IPS DF 19.7 (cell line): ENCODE results near the gene RUFY1.
"Not testable (repeated sequence)": the region's sequence is repeated elsewhere in the genome, so short reads cannot be mapped to it uniquely, and the experiment has no call there.

ENCODE experiments used
- DNase-seq: peaks from one replicate; pipeline ENCODE4 v3.0.0-alpha.2; 2013; ENCODE audit warnings: low read depth, low spot score

The RUFY1 gene

DNA sequence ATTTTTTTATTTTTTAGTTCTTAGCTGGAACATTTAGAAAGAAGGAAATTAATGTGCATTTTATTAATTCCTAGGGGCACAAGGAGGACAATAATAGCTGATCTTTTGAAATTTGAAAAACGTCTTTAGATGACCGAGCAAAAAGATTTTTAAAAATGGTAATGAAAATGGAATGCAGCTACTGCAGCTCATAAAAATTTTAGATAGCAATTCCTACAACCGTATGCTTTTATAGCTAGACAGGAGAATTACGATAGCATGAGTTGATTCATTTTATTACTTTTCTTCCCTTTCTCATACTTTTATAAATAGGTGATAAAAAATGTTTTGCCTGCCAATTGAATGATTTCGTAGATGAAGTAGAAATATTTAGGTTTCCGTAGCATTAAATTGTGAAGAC lies 13.7 kb upstream of the RUFY1 start:
- DNase-seq, result no peak

DNA sequence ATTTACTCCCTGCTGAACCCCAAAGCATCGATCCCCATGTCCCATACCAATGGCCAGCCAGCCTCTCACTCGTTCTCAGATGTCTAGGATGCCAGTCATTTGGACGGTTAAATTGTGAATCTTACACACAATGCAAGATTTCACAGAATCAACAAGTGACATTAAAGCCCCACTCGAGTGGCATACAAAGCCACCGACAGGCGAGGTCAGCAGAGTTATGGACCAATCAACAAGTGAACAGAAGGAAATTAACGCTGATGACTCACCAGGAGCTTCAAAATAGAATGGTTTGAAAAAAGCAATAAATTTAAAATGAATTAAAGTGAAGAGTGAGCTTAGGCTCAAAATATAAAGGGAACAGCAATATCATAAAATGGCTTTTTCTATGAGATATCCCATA lies 8.2 kb upstream of the RUFY1 start:
- DNase-seq, result no peak

DNA sequence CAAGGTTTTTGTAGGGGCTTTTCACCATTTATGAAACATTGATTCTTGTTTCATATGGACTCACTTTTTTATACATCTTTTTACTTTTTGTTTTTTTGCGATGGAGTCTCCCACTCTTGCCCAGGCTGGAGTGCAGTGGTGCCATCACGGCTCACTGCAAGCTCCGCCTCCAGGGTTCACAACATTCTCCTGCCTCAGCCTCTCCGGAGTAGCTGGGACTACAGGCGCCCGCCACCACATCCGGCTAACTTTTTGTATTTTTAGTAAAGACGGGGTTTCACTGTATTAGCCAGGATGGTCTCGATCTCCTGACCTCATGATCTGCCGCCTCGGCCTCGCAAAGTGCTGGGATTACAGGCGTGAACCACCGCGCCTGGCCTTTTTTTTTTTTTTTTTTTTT lies 7.1 kb upstream of the RUFY1 start:
- DNase-seq, result not testable (repeated sequence)

DNA sequence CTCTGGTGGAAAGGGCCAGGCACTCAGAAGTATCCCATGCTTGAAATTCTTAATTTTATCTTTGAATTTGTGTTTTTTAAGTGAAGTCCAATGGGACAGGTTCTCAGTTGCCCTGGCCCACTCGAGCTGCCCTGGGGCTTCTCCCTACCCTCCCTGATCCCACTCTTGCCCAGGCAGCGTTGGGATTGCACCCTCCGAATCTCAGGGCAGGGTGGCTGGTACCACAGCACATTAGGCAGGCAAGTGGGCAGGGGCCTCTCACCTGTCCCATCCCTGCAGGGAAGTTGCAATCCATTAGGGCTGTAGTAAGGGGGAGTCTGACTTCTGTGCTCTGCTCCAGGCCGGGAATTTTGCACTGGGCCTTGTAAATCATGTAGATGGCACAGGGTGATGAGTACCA lies 2.7 kb downstream of the RUFY1 start:
- DNase-seq, result no peak

DNA sequence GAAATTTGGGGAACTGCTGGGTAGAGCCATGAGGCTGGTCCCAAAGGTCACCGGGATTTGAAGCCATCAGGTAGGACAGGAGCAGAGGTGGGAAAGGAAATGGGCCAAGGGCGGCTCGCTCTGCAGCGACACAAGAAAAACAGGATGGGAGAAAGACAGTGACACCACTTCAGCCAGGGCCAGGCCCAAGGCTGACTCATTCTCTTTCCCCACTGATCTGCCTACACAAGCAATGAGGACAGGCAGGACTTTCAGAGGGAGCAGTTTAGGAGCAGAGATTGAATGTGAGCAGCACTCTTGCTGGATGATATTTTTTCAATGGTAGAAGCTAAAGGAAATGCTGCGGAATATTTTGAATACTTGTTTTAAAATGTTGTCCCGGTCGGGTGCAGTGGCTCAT lies 3.5 kb downstream of the RUFY1 start:
- DNase-seq, result no peak

DNA sequence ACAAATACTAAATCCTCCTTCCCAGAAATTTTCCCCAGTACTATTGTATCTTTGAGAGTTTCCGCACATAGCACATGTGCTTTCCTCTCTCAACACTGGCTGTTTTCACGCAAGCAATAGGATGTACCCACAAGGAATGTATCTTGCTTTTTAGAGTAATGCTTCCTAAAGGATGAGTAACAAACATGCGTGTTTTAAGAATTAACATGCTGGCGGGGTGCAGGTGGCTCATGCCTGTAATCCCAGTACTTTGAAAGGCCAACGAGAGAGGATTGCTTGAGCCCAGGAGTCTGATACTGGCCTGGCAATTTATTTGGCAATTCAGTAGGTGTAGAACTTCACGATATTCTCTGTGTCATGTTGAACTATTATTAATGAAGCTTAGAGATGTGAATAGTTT lies 4.6 kb downstream of the RUFY1 start:
- DNase-seq, result no peak

DNA sequence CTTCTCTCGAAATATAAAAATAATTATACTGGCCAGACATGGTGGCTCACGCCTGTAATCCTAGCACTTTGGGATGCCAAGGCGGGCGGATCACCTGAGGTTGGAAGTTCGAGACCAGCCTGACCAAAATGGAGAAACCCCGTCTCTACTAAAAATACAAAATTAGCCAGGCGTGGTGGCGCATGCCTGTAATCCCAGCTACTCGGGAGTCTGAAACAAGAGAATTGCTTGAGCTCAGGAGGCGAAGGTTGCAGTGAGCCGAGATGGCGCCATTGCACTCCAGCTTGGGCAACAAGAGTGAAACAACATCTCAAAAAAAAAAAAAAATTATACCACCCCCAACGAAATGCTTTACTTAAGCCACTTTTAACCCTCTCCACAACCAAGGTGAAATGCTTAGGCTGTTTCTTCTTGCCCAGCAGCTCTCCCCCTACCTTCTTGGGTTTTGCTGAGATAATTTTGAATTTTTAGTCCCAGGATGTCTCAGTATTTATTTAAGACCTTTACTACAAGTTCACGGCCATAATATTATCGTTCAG lies 8.0 kb downstream of the RUFY1 start:
- not testable (repeated sequence) for DNase-seq

DNA sequence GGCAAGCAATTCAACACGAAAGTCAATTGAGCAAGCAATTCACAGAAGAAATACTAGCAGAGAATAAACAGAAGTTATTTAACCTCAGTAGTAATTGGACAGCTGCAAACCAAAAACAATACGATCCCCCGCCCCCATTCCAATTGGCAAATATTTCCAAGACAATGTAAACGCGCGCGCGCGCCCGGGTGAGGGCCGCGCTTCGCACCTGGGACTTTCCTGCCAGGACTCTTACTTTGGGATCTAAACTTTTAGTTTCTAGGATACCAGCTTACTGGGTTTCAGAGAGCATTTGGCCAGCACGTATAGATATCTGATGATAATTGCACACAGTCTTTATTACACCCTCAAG lies 8.6 kb downstream of the RUFY1 start:
- DNase-seq, result no peak

DNA sequence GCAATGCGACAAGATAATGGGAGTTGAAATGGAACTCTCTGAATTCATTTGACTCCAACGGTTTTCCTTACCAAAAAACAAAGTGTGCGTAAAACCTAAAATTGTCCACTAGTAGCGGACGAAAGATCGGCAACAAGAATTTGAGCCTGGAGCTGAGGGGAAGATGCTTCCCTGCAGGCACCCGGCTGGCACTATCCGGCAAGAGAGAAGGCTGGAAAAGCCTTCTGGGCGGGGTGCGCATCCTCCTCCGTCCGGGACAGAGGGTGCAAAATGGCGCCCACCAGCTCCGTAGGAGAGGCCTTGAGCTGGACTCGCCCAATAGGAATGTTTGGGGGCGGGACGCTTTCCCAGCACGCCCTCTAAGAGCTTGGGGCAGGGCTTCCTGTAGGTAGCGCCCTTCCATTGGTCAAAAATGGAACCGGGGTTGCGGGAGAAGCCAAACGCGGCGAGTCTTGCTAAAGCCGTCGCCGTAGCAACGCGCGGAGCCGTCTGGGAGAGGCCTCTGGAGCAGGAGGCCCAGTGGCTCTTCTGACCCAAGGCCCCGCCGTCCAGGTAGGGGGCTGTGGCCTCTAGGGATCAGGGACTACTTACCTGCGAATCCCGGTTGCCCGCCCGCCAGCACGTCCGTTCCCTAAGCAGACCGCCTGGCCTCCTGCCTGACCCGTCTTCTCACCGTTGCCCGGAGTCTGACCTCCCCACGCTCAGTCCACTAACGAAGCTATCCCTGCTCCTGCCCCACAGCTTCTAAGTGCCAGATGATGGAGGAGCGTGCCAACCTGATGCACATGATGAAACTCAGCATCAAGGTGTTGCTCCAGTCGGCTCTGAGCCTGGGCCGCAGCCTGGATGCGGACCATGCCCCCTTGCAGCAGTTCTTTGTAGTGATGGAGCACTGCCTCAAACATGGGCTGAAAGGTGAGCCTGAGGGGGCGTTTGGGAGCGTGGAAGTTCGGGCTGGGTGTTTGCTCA lies 9.2 kb downstream of the RUFY1 start:
- peak; percentile 98 for DNase-seq

DNA sequence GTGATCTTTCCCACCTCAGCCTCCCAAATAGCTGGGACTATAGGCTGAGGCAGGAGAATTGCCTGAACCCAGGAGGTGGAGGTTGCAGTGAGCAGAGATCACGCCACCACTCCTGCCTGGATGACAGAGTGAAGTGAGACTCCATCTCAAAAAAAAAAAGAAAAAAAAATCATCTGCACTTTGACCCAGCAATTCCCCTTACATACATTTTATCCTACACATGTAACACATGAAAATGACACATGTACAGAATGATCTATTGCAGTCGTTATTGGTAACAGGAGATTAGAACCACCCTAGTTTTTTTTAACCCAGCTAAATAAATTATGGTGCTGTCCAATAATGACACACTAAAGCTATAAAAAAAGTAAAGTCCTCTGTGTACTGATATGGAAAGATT lies 14.2 kb downstream of the RUFY1 start:
- no peak for DNase-seq

DNA sequence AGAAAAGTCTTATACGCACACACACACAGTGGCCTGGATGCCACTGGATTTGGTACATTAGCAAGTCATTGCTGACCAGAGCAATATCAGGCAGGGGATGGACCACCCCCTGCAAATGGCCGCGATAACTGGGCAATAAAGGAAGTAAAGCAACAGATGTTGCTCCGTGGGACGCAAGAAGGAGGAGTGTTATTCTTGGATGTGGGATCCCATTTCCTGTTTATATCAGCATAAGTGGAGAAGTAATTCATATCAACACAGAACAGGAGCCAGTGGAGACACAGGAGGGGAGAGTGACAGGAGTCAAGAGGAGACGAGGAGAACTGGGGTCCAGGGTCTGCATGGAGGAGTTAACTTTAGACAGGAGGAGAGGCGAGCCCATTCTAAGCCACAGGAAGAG lies 18.4 kb downstream of the RUFY1 start:
- no peak for DNase-seq

DNA sequence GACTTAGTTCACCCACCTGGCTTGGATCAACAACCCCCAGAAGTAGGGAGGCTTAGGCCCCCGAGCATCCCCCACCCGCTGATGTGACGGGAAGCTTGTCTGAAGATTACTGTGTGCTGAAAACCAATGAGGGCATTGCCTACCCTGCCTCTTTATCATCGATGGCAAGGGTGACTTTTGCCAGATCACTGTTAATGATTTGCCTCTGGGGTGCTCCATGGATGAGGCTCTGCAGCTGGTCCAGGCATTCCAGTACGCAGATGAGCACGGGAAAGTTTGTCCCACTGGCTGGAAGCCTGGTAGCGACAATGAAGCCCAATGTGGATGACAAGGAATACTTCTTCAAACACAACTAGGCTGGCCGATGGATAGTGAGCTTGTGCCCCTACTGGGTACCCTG lies 22.0 kb downstream of the RUFY1 start:
- DNase-seq, result no peak

DNA sequence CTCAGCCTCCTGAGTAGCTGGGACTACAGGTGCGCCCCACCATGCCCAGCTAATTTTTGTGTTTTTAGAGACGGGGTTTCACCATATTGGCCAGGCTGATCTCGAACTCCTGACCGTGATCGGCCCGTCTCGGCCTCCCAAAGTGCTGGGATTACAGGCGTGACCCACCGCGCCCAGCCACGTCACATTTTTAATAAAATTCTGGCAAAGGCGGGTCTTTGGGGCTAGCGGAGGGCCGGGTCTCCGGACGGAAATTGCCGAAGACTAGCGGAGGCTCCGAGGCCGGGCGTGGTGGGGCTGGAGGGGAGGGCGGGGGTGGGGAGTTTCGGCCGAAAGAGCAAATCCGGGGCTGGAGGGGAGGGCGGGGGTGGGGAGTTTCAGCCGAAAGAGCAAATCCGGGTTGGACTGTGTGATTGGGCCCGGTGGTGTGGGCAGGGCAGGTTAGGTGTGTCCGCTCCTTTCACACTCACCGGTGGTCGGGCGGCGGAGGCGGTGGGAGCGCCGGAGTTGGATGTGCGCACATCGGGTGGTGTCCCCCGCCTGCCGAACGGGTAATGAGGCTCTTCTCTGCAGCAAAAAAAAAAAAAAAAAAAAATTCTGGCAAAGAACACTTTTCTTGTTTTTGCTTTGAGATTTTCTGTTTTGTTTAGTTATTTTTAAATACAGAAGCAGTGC lies 27.1 kb downstream of the RUFY1 start:
- DNase-seq, result no peak

DNA sequence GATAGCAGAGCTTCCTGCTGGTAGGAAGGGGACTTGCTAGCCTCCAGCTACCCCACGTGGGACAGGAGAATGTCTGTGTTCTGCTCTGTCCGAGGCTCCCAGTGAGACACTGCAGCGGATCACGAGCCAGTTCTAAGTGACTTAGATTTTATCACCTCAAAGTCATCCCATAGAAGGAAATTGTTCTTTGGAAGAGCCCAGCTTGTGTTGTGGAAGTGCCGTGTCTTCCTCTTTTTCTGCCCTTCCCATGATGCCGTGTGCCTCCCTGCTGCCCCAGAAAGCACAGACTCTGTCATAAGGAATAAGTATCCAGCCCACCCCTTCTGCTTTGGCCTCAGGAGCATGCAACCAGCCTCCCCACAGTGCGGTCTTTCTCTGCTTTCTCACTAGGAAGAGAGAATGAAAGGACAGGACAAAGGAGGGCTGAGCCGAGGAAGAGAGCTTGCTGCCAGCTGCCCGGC lies 35.6 kb downstream of the RUFY1 start:
- no peak for DNase-seq

DNA sequence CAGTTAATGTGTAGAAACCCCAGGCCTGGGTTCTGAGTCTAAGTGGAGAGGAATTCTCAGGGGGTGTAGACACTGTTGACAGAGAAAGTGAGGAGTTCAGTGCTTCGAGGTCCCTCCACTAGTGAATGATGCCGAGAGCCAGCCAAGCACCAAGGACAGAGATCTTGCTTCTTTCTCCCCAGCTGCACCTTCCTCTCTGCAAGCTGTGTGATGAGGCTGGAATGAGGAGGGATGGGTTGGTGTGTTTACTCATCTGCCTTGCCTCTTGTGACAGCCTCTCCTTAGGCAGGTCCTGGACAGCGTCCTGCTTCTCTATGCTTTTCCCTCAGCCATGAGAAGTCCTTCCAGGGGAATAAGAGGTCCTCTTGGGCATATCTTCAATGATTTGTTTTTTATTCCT lies 37.8 kb downstream of the RUFY1 start:
- no peak for DNase-seq

DNA sequence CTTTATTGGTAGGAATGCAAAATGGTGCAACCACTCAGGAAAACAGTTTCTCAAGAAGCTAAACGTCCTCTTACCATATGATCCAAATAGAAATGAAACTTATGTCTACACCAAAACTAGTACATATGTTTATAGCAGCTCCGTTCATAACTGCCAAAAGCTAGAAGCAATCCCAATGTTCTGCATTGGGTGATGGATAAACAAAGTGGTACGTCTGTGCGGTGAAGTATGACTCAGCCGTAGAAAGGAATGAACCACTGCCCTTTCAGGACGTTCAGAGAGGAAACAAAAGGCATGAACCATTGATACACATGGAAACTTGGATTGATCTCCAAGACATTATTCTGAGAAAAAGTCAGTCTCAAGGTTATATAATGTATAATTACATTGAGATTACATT lies 45.6 kb downstream of the RUFY1 start:
- no peak for DNase-seq

DNA sequence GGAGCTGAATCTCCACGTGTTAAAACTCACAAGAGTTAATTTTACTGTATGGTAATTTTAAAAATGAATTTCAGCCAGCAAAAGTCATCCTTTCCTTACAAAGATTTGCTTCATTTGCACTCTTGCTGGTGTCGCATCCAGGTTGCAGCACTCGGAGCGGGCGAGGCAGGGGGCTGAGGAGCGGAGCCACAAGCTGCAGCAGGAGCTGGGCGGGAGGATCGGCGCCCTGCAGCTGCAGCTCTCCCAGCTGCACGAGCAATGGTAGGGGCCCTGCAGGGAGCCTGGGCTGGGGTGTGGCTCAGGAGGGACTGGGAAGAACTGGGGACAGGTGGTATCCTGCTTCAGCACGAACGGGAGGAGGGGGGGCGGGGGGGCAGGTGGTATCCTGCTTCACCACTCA lies 46.1 kb downstream of the RUFY1 start:
- DNase-seq, result no peak

DNA sequence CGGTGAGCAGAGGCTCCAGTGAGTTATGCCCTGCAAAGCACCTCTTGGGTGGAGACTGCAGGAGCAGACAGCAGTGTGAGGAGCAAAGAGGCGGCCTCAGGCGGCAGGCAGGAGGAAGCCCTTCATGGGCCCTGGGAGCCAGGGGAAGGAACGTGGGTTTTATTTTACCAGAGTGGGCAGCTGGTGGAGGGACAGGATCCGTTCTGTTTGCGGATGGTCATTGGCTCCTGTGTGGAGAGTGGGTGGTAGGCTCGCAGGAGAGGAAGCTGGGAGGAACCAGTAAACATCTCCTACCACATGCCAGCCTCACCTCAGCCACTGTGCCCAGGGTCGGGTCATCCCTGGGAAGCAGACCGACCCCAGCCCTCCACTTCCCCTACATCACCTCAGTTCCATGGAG lies 48.7 kb downstream of the RUFY1 start:
- DNase-seq, result no peak

DNA sequence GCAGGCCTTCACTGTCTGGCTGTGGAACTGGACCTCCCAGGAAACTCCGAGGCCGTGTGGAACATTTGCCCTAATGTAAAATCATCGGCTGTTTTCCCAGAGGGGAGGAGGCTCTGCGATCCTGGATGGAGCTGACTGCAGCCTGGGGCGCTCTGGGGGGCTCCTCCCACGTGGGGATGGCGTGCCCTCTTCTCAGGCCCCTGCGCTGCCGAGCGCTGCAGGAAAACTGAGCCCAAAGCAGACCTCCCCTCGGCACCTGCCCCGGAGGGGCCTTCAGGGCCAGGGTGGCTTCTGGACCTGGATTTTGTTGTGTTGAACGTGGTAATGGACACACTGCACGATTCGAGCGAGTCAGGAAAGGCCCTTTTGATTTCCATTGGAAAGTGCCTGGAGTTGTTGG lies 49.2 kb downstream of the RUFY1 start:
- no peak for DNase-seq

DNA sequence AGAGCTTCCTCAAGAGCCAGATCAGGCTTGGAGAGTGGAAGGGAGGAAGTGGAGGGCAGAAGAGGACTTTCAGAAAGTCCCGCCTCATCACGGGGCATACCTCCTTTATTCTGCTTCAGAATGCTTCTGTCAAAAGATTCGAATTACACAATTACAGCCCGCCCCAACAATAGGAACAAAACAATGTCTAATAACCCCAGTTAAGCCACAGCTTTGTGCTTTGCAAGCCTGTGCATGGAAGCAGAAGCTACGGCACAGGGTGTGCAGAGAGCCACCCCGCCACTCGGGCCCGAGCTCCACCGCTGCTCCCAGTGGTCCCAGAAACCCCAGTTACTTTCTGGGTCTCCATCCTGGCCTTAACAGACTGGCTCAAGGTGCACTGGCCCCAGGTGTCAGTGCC lies 49.6 kb downstream of the RUFY1 start:
- DNase-seq, result no peak

DNA sequence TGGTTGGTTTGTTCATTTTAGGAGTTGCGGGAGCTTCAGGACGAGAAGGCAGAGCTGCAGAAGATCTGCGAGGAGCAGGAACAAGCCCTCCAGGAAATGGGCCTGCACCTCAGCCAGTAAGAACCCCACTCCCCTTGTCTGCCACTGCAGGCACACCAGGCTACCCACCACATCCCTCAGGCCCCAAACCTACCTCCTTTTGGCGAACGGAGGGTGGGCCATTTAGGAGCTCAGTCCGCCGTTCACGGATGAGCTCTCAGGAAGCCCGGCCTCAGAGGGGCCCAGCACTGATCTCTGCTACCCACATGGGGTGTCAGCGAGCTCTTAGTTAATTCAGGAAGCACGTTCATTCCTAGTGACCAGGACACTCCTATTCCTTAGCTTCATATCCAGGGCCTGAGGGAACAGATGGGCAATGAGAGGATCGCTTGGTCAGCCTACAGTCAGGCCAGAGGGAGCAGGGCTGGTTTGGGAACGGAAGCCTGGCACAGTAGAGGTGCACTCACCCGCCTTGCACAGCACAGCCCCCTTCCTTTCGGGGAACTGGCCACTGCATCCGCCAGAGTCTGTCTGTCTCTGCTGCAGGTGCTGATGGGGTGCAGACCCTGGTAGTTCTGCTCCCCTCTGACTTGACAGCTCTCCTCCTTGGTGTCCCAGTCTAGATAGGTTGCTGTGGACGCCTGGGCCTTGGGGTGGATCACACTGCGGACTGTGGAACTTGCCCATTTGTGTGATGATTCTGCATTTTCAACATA lies 51.7 kb downstream of the RUFY1 start:
- no peak for DNase-seq

DNA sequence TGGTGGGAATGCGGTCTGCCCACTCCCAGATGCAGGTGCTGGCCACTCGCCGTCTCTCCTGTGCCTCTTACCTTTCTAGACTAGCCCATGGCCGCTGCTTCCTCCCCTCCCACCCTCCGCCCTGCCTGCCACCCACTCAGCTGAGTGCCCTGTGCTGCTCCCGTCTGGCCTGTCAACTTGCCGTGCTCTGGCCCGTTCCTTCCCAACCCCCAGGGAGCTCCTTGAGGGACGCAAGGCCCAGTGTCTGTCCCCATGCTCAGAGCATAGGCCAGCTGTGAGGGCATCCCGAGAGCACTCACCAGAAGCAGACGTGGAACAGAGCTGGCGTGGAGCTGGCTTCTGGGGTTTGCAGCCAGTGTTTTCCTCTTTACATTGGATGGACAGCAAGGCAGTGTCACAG lies 53.0 kb downstream of the RUFY1 start:
- DNase-seq, result no peak
